Fibroblast of lung (primary cell): ENCODE results near the gene ARTN. TPM values are rescaled to one million over a fixed set of nuclear protein-coding genes. Genes with fewer than 3 reads are reported as not detected.

ENCODE experiments used
- DNase-seq, 2 donors: peaks; one replicate each; pipeline versions ENCODE4 v3.0.0 to v3.0.0-alpha.2; 2010; ENCODE audit warnings: low read depth in 2 of 2
- H2AFZ ChIP-seq: 2 replicates; pipeline ENCODE4 v1.5.1; 2012; ENCODE audit warnings: low read length, control low read depth, inconsistent platforms
- H3K27ac ChIP-seq: 2 replicates; pipeline ENCODE4 v1.5.1; 2011; ENCODE audit warnings: low read length, control low read depth; ENCODE audit not compliant: insufficient read depth
- H3K27me3 ChIP-seq: 2 replicates; pipeline ENCODE4 v1.5.1; 2011; ENCODE audit warnings: mild to moderate bottlenecking, low read length; ENCODE audit not compliant: control insufficient read depth, insufficient read depth
- H3K36me3 ChIP-seq: 2 replicates; pipeline ENCODE4 v1.5.1; 2011; ENCODE audit warnings: low read length; ENCODE audit not compliant: control insufficient read depth, insufficient read depth
- H3K4me1 ChIP-seq: 2 replicates; pipeline ENCODE4 v1.5.1; 2011; ENCODE audit warnings: low read length; ENCODE audit not compliant: control insufficient read depth, insufficient read depth; ENCODE audit errors: extremely low read depth
- H3K4me2 ChIP-seq: 2 replicates; pipeline ENCODE4 v1.5.1; 2011; ENCODE audit warnings: low read length, control low read depth; ENCODE audit not compliant: insufficient read depth; ENCODE audit errors: extremely low read depth
- H3K4me3 ChIP-seq, 4 experiments: fragments of 200-600 bp in 1 of 4; sonication (generic) in 1 of 4; replicated peaks in 1 of 4; 2 replicates each; pipeline ENCODE4 v1.5.1; 2011 to 2016; ENCODE audit warnings: low read length in 4 of 4, low read depth in 3 of 4, mild to moderate bottlenecking in 3 of 4, control low read depth in 2 of 4, inconsistent platforms in 1 of 4, mixed read lengths in 1 of 4; ENCODE audit not compliant: insufficient read depth in 1 of 4; ENCODE audit errors: control extremely low read depth in 1 of 4
- H3K79me2 ChIP-seq: 2 replicates; pipeline ENCODE4 v1.5.1; 2012; ENCODE audit warnings: mild to moderate bottlenecking, low read length, inconsistent platforms; ENCODE audit not compliant: control insufficient read depth, insufficient read depth
- H3K9ac ChIP-seq: 2 replicates; pipeline ENCODE4 v1.5.1; 2011; ENCODE audit warnings: mild to moderate bottlenecking, low read length, control low read depth; ENCODE audit not compliant: insufficient read depth
- H3K9me3 ChIP-seq: 2 replicates; pipeline ENCODE4 v1.5.1; 2012; ENCODE audit warnings: low read depth, low read length; ENCODE audit not compliant: control insufficient read depth, insufficient read depth
- H4K20me1 ChIP-seq: 2 replicates; pipeline ENCODE4 v1.5.1; 2011; ENCODE audit warnings: low read length; ENCODE audit not compliant: control insufficient read depth, insufficient read depth; ENCODE audit errors: extremely low read depth
- CTCF ChIP-seq, 2 donors: IDR thresholded peaks in 1 of 2; conservative IDR thresholded peaks in 1 of 2; 1 replicate in 1 of 2; 2 replicates in 1 of 2; pipeline ENCODE4 v1.5.1; 2011 to 2012; ENCODE audit warnings: low read length in 2 of 2, control low read depth in 1 of 2, inconsistent platforms in 1 of 2, low read depth in 1 of 2, mild to moderate bottlenecking in 1 of 2
- EZH2 ChIP-seq: IDR thresholded peaks from 2 replicates; pipeline ENCODE4 v1.5.1; 2012; ENCODE audit warnings: low read length, control low read depth, mild to moderate bottlenecking; ENCODE audit errors: missing control alignments
- polyA plus RNA-seq, 2 donors: library from polyadenylated mRNA; depleted of rRNA in 1 of 2; stranded (reverse) in 1 of 2; unstranded in 1 of 2; fragments of >200 nt; gene quantifications; 2 replicates each; pipeline ENCODE4 v1.2.1, GENCODE V29; 2011 to 2012; ENCODE audit warnings: missing spikeins in 1 of 2
- total RNA-seq: library from RNA; depleted of rRNA; stranded (reverse); fragments of >200 nt; gene quantifications from 2 replicates; pipeline ENCODE4 v1.2.1, GENCODE V29; 2014

The ARTN gene
- total and polyA plus RNA-seq, 2 donors (not counting 1 experiment from before 2014, with no cell fraction given): 0.06 to 0.50 TPM

GRCh38 chr1:43954036-43954435 lies 20.4 kb downstream of the ARTN start:
- Histone ChIP-seq H3K4me3 (no peak overlapping the region), H3K9ac (no peak overlapping the region), H3K9me3 (no peaks in the 10 kb centered on the region), H3K79me2 (peaks cover 4% of the 10 kb centered on the region), H3K27me3 (no peaks in the 10 kb centered on the region), H4K20me1 (no peaks in the 10 kb centered on the region), H3K36me3 (peaks cover 12% of the 10 kb centered on the region), H2AFZ (no peak overlapping the region), H3K4me2 (no peak overlapping the region), H3K27ac (no peak overlapping the region), H3K4me1 (no peaks in the 10 kb centered on the region)
- no peak for DNase-seq
- TF ChIP-seq CTCF (conservative IDR thresholded peaks at IDR 0.05 in 1 of 2, IDR thresholded peaks at IDR 0.05 in 1 of 2; ENCODE audit: low read depth in 1 of 2, low read length in 2 of 2): no peak
- TF ChIP-seq EZH2: no peak

GRCh38 chr1:43956234-43956633 lies 22.6 kb downstream of the ARTN start:
- H3K36me3 ChIP-seq: peaks cover 13% of the 10 kb centered on the region

GRCh38 chr1:43957407-43958040 lies 23.9 kb downstream of the ARTN start:
- Histone ChIP-seq H3K4me2 (no peak overlapping the region), H3K4me3 (no peak overlapping the region), H2AFZ (no peak overlapping the region), H4K20me1 (no peaks in the 10 kb centered on the region), H3K36me3 (peaks cover 15% of the 10 kb centered on the region), H3K4me1 (no peaks in the 10 kb centered on the region), H3K9ac (no peak overlapping the region), H3K27ac (no peak overlapping the region), H3K79me2 (peaks cover 2% of the 10 kb centered on the region), H3K9me3 (no peaks in the 10 kb centered on the region), H3K27me3 (no peaks in the 10 kb centered on the region)
- TF ChIP-seq EZH2: no peak
- TF ChIP-seq CTCF (conservative IDR thresholded peaks at IDR 0.05 in 1 of 2, IDR thresholded peaks at IDR 0.05 in 1 of 2; ENCODE audit: low read depth in 1 of 2, low read length in 2 of 2): no peak
- DNase-seq: no peak

More at GRCh38 chr1:43956234-43956633, 22.6 kb downstream of the ARTN start:
- H3K4me2 ChIP-seq: no peak overlapping the region
- H3K4me1 ChIP-seq: no peaks in the 10 kb centered on the region
- no peaks in the 10 kb centered on the region for H3K27me3 ChIP-seq
- TF ChIP-seq EZH2 (no peak), CTCF (conservative IDR thresholded peaks at IDR 0.05 in 1 of 2, IDR thresholded peaks at IDR 0.05 in 1 of 2; ENCODE audit: low read depth in 1 of 2, low read length in 2 of 2) (no peak)
- H3K9me3 ChIP-seq: no peaks in the 10 kb centered on the region
- H4K20me1 ChIP-seq: no peaks in the 10 kb centered on the region
- peaks cover 2% of the 10 kb centered on the region for H3K79me2 ChIP-seq
- H3K9ac ChIP-seq: no peak overlapping the region
- no peak for DNase-seq
- H3K27ac ChIP-seq: no peak overlapping the region
- no peak overlapping the region for H3K4me3 ChIP-seq
- H2AFZ ChIP-seq: no peak overlapping the region
